Type B pancreatic cell (in vitro differentiated cells): ENCODE results near the gene PYY. TPM values are rescaled to one million over a fixed set of nuclear protein-coding genes. Genes with fewer than 3 reads are reported as not detected.
A peak's percentile ranks its signal among the peaks of the same experiment; 100 is the strongest.

ENCODE experiments used
- DNase-seq: peaks from one replicate; pipeline ENCODE4 v3.0.0; 2021; ENCODE audit warnings: mixed read lengths; ENCODE audit not compliant: unreplicated experiment; ENCODE audit errors: extremely low spot score
- H3K27ac Mint-ChIP-seq: 2 replicates; pipeline ENCODE4 v1.8.0; 2021; ENCODE audit warnings: mild to moderate bottlenecking, mixed read lengths
- H3K27me3 Mint-ChIP-seq: 2 replicates; pipeline ENCODE4 v1.8.0; 2021; ENCODE audit warnings: mixed read lengths
- H3K36me3 Mint-ChIP-seq: 2 replicates; pipeline ENCODE4 v1.8.0; 2021; ENCODE audit warnings: mixed read lengths
- H3K4me1 Mint-ChIP-seq: one replicate; pipeline ENCODE4 v1.8.0; 2021; ENCODE audit warnings: mixed read lengths; ENCODE audit not compliant: unreplicated experiment
- H3K4me3 Mint-ChIP-seq: 2 replicates; pipeline ENCODE4 v1.8.0; 2021; ENCODE audit warnings: mild to moderate bottlenecking, mixed read lengths
- H3K9me3 Mint-ChIP-seq: 2 replicates; pipeline ENCODE4 v1.8.0; 2021; ENCODE audit warnings: mixed read lengths
- CTCF ChIP-seq: fragments of 200-600 bp; sonication (generic); conservative IDR thresholded peaks from 2 replicates; pipeline ENCODE4 v1.5.0; 2021; ENCODE audit warnings: antibody characterized with exemption, mild to moderate bottlenecking
- total RNA-seq: library from RNA; stranded (reverse); gene quantifications from 2 replicates; pipeline ENCODE4 v1.2.1, GENCODE V29; 2021; ENCODE audit warnings: low replicate concordance

PYY gene
- total RNA-seq, 1 donor from 2014 or later: 2.3 TPM

- Mint-ChIP-seq H3K4me3 (peak overlapping the region; percentile 78), H3K4me1 (no peaks in the 10 kb centered on the region), H3K27ac (no peak overlapping the region), H3K9me3 (no peaks in the 10 kb centered on the region), H3K36me3 (no peaks in the 10 kb centered on the region), H3K27me3 (peaks cover 90% of the 10 kb centered on the region)
- no peak for DNase-seq
- no peak for TF ChIP-seq CTCF
Observed at GRCh38 chr17:43983196-43983514, 29.4 kb upstream of the PYY start.

- Mint-ChIP-seq H3K27ac (no peak overlapping the region), H3K4me1 (no peaks in the 10 kb centered on the region), H3K4me3 (peak overlapping the region; percentile 58), H3K9me3 (no peaks in the 10 kb centered on the region), H3K27me3 (peaks cover 90% of the 10 kb centered on the region), H3K36me3 (no peaks in the 10 kb centered on the region)
- DNase-seq: no peak
- no peak for TF ChIP-seq CTCF
Observed at GRCh38 chr17:43982171-43982570, 28.4 kb upstream of the PYY start.

GRCh38 chr17:43979671-43980070 is 25.9 kb upstream of the PYY start:
- Mint-ChIP-seq H3K36me3 (no peaks in the 10 kb centered on the region), H3K4me1 (no peaks in the 10 kb centered on the region), H3K27me3 (peaks cover 74% of the 10 kb centered on the region), H3K4me3 (no peak overlapping the region), H3K27ac (no peak overlapping the region), H3K9me3 (no peaks in the 10 kb centered on the region)
- no peak for DNase-seq
- TF ChIP-seq CTCF: no peak

DNA sequence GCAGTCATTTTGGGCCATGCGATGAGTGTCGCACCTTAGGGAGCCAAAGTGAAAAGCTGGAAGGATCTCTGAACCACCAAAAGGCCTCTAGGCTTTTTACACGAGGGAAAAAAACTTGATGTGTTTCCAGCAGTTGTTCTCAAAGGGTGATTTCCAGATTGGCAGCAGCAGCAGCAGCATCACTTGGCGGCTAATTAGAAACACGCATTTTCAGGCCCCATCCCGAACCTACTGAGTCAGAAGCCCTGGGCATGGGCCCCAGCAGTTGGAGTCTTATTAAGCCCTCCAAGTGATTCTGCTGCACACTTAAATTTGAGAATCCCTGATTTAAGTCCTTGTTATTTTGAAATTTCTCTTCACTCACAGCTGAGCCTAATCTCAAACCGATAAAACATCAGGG is 25.3 kb upstream of the PYY start:
- H3K27me3 Mint-ChIP-seq: peaks cover 74% of the 10 kb centered on the region
- TF ChIP-seq CTCF: no peak

GRCh38 chr17:43978078-43978477 is 24.3 kb upstream of the PYY start:
- no peak overlapping the region for H3K4me3 Mint-ChIP-seq
- TF ChIP-seq CTCF: no peak
- no peaks in the 10 kb centered on the region for H3K9me3 Mint-ChIP-seq
- H3K27ac Mint-ChIP-seq: no peak overlapping the region
- H3K27me3 Mint-ChIP-seq: peaks cover 71% of the 10 kb centered on the region
- H3K36me3 Mint-ChIP-seq: no peaks in the 10 kb centered on the region
- H3K4me1 Mint-ChIP-seq: no peaks in the 10 kb centered on the region
- DNase-seq: no peak

More for the DNA sequence above, 25.3 kb upstream of the PYY start:
- no peaks in the 10 kb centered on the region for H3K36me3 Mint-ChIP-seq
- no peak for DNase-seq
- H3K9me3 Mint-ChIP-seq: no peaks in the 10 kb centered on the region
- no peak overlapping the region for H3K4me3 Mint-ChIP-seq
- H3K27ac Mint-ChIP-seq: no peak overlapping the region
- H3K4me1 Mint-ChIP-seq: no peaks in the 10 kb centered on the region
